NOMO-1 (cell line): Measurements from ENCODE around the gene MTUS2.

Experiments used
- DNase-seq, 2 experiments: peaks; one replicate each; lab custom pipeline; 2025; ENCODE audit not compliant: unreplicated experiment in 2 of 2; lab: John Stamatoyannopoulos, UW

MTUS2 gene

GRCh38 chr13:29514720-29515310, 694.7 kb downstream of the MTUS2 start:
- DNase-seq, result no peak

- DNase-seq, result no peak
These were observed 695.2 kb downstream of the MTUS2 start for GRCh38 chr13:29515372-29515771.

DNA sequence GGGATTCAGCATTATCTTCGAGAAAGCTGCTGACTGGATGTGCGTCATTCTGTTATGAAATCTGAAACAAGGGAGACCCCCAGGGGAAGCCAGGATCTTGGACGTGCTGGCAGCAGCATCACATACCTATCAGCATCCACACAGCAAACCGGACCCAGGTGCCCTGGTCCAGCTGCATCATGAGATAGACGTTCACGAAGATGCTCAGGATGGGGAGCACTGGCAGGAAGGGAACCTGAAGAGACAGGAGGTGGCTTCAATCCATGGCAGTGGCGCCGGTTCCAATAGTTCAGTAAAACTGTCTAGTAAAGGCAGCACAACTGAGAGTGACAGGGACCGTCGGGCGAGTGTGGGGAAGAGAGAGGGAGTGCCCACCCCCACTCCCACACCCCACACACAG, 695.9 kb downstream of the MTUS2 start:
- DNase-seq, result no peak

DNA sequence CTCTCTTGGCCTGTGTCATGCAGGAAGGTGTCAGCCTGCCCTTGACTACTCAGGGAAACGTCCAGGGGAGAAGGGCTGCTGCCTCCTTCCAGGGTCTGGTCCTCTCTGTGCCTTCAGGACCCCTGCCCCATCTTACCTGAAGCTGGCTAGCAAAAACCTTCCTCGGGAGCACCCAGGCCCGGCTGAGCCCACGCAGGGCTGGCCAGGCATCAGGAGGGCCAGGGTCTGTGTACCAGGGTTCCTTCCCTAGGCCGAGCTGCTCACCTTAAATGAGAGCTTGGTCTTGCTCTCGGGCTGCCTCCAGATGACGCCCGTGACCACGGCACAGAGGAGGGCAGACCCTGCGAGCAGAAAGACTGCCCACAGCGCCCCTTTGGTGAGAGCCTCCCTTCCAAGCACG, 696.7 kb downstream of the MTUS2 start:
- DNase-seq, result no peak

DNA sequence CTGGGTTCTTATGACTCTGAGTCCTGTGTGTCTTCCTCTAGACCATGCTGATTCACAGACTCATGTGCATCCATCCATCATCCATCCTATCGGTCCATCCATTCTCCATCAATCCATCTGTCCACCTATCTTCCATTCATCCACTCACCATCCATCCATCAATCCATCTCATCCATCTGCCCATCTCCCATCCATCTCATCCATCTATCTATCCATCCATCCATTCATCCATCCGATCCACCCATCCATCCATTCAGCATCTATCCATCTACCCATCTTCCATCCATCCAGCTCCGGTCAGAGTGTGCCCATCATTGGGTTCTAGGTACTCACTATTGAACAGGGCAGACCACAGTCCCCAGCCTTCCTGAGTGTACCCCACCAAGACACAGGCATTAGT, 699.8 kb downstream of the MTUS2 start:
- DNase-seq, result no peak

- no peak for DNase-seq
These were observed 700.5 kb downstream of the MTUS2 start for GRCh38 chr13:29520671-29521070.

DNA sequence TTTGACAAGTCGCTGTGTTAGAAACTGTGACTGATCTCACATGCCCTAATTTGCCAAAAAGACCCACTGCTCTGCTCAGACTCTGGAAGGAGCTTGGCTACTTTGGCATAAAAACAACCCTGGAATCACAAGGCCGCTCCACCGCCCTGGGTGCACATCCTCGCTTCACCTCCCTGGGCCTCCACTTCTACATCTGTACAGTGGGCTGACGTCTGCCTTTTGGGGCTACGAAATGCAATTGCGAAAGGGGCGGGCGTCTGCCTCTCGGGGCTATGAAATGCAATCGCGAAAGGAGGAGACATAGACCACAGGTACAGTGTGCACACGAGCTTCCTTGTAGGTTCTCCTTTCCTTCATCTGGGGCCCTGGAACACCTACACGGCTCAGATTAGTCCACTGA, 701.2 kb downstream of the MTUS2 start:
- no peak for DNase-seq

DNA sequence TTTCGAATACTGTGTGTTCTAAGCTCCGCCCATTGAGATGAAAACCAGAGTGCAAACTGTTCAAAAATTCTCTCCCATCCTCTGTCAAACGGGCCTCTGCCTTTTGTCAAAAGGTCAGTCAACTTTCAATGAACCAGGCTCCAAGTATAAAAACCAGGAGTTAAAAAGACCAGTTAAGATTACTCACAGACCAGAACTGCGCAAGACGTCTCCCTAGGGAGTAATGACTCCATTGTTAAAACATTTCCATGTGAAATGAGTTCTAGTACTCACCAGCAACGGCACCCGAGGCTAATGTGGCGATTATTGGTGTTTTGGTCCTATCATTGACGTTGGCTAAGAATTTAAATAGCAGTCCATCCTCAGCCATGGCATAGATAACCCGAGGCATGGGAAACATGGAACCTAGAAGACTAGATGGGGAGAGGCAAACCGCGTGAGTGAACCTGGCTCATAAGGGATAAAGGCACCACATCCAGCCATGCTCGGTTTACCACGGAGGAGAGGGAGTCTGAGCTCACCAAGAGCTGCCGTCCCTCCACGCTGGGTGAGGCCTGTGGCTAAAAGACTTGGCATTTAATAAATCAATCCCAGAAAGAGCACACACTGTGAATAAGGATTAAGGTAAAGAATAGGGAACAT, 702.0 kb downstream of the MTUS2 start:
- no peak for DNase-seq

DNA sequence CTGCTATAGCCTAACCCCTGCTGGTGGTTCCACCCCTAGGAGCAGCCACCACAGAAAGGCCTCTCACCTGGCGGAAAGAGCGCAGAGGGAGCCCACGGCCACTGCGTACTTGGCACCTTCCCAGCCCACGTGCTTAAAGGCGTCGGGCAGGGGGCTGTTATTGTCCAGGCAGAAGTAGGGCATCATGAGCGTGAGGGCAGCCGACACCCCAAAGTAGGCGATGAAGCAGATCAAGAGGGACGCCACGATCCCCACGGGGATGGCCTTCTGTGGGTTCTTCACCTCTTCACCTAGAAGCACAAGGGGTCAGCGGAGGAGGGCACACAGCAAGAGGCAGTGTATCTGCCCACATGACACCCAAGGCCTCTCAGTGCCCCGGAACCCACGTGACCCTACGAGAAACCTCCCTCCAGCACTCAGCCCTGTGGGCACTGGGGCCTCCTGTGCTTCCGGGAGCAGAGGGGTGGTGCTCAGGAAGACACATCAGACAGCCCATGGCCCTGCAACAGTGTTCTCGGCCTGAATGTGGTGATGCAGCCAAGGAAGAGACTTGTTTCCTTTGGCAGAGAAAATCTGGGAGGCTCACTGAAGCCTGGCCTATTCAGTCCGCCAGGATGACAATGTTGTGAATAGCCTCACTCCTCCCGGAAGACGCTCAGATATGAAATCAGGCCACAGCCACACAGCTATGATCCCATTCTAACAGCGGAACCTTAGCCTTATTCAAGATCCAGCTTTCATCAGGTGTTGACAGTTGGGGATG, 703.2 kb downstream of the MTUS2 start:
- no peak for DNase-seq

DNA sequence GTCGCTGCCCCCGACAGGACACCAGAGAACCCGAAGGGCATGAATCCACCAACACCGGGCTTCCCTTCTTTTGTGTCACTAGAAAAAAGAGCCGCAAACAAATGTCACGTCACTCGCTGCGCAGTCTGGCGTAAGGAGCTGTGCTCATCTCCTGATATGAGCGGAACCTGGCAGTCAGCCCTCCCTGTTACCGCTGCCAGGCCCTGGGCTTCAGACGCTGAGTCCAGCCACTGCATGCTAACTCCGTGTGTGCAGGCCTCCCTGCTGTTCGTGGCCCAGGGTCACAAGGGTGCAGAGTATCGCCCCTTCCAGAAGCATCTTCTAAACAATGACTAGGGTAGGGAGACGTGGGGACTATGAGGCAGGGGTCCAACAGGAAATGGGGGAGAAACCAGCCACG, 704.0 kb downstream of the MTUS2 start:
- no peak for DNase-seq

- DNase-seq, result no peak
These were observed 704.5 kb downstream of the MTUS2 start for GRCh38 chr13:29524641-29525040.

DNA sequence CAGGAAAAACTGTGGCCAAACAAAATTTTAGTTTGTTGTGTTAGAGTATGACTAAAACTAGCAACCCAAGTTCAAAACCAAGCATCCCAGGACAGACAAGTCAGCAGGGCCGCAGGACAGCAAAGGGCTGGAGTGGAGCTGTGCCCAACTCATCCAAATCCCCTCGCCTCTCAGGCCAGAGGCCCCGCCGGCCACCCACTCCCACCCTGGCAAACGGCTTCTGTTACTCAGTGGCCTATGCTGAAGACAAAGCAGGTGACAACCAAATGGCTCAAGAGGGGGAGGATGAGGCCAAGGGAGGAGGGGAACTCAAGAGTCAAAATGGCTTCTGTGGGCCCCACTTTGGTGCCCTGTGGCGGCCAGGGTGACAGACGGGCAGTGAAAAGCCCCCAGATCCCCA, 705.6 kb downstream of the MTUS2 start:
- no peak for DNase-seq

- DNase-seq, result no peak
These were observed 706.6 kb downstream of the MTUS2 start for GRCh38 chr13:29526741-29527140.

- no peak for DNase-seq
These were observed 707.4 kb downstream of the MTUS2 start for GRCh38 chr13:29527511-29527910.

DNA sequence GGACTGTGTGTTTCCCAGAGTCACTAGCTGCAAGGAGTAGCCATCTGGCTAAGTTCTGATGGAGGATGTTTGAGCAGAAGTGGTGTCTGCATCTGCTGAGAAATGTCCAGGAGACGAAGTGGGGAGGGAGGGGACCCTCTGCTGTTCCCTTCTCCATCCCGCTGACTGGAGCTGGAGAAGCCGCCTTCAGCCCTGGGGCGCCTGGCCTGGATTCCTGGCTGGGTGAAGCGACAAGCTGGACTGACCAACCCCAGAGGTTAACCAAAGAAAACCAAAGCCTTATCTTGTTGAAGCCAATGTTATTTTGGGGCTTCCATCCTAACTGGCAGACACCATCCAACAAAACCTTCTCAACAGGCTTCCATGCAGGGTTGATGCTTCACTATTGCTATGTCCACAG, 707.8 kb downstream of the MTUS2 start:
- no peak for DNase-seq

GRCh38 chr13:29529754-29530153, 709.6 kb downstream of the MTUS2 start:
- no peak for DNase-seq

- DNase-seq, result no peak
These were observed 710.8 kb downstream of the MTUS2 start for GRCh38 chr13:29530901-29531300.

DNA sequence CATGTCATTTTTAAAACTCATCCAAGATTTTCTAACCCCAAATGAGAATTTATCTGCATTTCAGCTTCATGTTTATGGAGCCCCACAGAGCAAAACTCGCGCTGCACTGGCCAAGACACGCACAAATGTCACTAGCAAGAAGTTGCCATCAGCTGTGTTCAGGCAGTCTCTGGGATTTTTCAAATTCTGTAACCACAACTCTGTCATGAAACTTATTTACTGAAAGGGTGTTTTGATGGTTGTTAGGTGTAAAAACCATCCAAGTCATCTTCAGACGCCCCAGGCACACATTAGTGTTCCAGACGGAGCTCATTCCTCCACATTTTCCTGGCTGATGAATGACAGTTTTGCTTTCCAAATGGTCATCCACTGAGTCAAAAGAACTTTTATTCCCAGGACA, 712.0 kb downstream of the MTUS2 start:
- DNase-seq, result no peak

DNA sequence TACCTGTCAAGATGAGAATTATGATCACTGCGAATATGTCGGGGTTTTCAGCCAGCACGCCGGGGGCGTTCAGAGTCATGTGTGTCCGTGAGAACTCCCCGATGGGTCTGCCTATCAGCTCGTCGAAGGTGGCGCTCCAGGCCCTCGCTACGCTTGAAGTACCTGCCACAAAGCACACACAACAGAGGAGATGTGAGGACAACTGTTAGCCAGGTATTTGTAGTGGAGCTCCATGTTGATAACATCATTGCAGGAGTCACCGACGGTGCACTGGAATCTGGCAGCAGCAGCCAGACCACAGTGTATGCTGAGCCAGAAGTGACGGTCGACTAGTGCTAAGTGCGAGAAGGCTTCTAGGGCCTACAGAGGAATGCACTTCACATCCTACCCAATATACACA, 712.7 kb downstream of the MTUS2 start:
- no peak for DNase-seq

GRCh38 chr13:29534083-29534482, 713.9 kb downstream of the MTUS2 start:
- DNase-seq, result no peak

DNA sequence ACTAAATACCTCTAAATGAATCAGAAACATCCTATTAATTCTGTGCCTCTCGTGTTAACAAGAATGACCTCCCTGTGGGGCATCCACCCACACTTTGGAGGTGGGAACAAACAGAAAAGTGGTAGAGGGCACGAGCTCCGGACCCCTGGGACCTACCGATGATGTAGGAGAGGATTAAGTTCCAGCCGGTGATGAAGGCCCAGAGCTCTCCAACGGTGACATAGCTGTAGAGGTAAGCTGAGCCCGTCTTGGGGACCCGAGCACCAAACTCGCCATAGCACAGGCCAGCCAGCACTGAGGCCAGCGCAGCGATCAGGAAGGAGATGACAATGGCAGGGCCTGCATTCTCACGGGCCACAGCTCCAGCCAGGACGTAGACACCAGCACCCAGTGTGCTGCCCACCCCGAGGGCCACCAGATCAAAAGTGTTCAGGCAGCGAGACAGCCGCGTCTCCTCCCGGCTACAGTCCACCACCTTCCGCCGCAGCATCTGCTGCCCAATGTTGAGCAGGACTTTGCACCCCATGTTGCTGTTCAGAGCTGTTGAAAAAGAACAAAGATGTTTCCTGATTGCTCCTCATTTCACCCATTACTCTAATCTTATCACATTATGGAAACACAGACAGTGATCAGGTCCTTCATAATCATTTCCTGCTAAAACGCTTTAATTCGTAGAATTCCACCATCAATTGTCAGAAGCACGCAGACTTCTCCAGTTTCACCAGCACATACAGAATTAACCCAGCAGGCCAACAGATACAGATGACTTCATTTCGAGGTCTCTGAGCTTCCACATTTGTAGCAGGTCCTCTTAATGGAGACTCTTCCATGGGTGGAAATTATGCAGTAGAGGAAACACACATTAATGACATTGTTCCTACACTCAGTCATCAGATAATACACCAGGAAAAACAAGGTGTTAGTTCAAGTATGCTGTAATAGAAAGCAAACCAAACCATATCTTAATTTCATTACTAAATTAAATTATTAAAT, 715.8 kb downstream of the MTUS2 start:
- no peak for DNase-seq
